ENCODE measurements around the gene ART5. TPM values are rescaled to one million over a fixed set of nuclear protein-coding genes. Genes with fewer than 3 reads are reported as not detected.

Gene ART5
- total RNA-seq, 1 experiment from 2014 or later: 7.9 TPM

GRCh38 chr11:3611976-3612678, 29.7 kb downstream of the ART5 start:
- no peak overlapping the region for H3K4me2 ChIP-seq (ENCODE audit: insufficient read depth, insufficient read length, low read length)
- H3K23ac ChIP-seq (ENCODE audit: insufficient read length, low read depth, low read length): no peak overlapping the region
- H3K4me3 Mint-ChIP-seq: no peak overlapping the region
- no peaks in the 10 kb centered on the region for H3K27me3 Mint-ChIP-seq (ENCODE audit: low read depth)
- H3K79me2 ChIP-seq (ENCODE audit: insufficient read depth, low read length): no peaks in the 10 kb centered on the region
- no peak overlapping the region for H3K18ac ChIP-seq (ENCODE audit: insufficient read length, low read depth, low read length)
- H3K79me1 ChIP-seq (ENCODE audit: insufficient read depth, low read depth, low read length, poor library complexity, severe bottlenecking): no peaks in the 10 kb centered on the region
- no peak overlapping the region for H2AK5ac ChIP-seq (ENCODE audit: insufficient read length, low read length)
- no peak overlapping the region for H2BK12ac ChIP-seq (ENCODE audit: insufficient read length, low read depth, low read length)
- H4K20me1 ChIP-seq (ENCODE audit: control insufficient read depth, insufficient read depth, insufficient read length): no peaks in the 10 kb centered on the region
- no peaks in the 10 kb centered on the region for H3K36me3 Mint-ChIP-seq (ENCODE audit: insufficient read depth in 1 of 3, low read depth in 3 of 3)
- no peak overlapping the region for H3K14ac ChIP-seq (ENCODE audit: insufficient read depth, low read length)
- H2BK5ac ChIP-seq (ENCODE audit: insufficient read length, low read length): no peak overlapping the region
- H3K4me1 ChIP-seq (ENCODE audit: insufficient read depth, low read length): no peaks in the 10 kb centered on the region
- H3K56ac ChIP-seq (ENCODE audit: insufficient read length, low read depth, low read length): no peak overlapping the region
- no peaks in the 10 kb centered on the region for H3K27me3 ChIP-seq (ENCODE audit: insufficient read depth, low read length)
- H4K91ac ChIP-seq (ENCODE audit: insufficient read length, low read depth, low read length): no peak overlapping the region
- TF ChIP-seq, protein P1, sequence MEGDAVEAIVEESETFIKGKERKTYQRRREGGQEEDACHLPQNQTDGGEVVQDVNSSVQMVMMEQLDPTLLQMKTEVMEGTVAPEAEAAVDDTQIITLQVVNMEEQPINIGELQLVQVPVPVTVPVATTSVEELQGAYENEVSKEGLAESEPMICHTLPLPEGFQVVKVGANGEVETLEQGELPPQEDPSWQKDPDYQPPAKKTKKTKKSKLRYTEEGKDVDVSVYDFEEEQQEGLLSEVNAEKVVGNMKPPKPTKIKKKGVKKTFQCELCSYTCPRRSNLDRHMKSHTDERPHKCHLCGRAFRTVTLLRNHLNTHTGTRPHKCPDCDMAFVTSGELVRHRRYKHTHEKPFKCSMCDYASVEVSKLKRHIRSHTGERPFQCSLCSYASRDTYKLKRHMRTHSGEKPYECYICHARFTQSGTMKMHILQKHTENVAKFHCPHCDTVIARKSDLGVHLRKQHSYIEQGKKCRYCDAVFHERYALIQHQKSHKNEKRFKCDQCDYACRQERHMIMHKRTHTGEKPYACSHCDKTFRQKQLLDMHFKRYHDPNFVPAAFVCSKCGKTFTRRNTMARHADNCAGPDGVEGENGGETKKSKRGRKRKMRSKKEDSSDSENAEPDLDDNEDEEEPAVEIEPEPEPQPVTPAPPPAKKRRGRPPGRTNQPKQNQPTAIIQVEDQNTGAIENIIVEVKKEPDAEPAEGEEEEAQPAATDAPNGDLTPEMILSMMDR (conservative IDR thresholded peaks at IDR 0.05): no peak
- H3T11ph ChIP-seq (ENCODE audit: low read length): no peak overlapping the region
- H2BK20ac ChIP-seq (ENCODE audit: low read depth, low read length, poor library complexity, severe bottlenecking): no peak overlapping the region
- H3K4ac ChIP-seq (ENCODE audit: low read depth, low read length): no peak overlapping the region
- H3K27ac Mint-ChIP-seq: no peak overlapping the region
- H4K8ac ChIP-seq (replicated peaks; ENCODE audit: insufficient read length, low read depth, low read length): no peak overlapping the region
- H2BK15ac ChIP-seq (ENCODE audit: low read depth, low read length): no peak overlapping the region
- no peak overlapping the region for H2BK120ac ChIP-seq (ENCODE audit: low read depth, low read length, poor library complexity, severe bottlenecking)
- H3K23me2 ChIP-seq (ENCODE audit: insufficient read length, low read depth, low read length, poor library complexity, severe bottlenecking): no peaks in the 10 kb centered on the region
- no peak for DNase-seq
- no peaks in the 10 kb centered on the region for H3K9me3 Mint-ChIP-seq
- H3K4me1 Mint-ChIP-seq: peaks cover 6% of the 10 kb centered on the region in 2 experiments
- H4K5ac ChIP-seq (ENCODE audit: insufficient read length, low read depth, low read length): no peak overlapping the region
- H2AFZ ChIP-seq (ENCODE audit: low read length): no peak overlapping the region
- H3K27ac ChIP-seq (ENCODE audit: insufficient read length, low read depth, low read length): no peak overlapping the region
- WGBS (ENCODE audit: extremely low coverage, insufficient read length, low lambda C conversion rate): no CpG with 5 or more reads among the region's 3 CpGs
- H3K9ac ChIP-seq (ENCODE audit: extremely low read depth, insufficient read length, low read length): no peak overlapping the region
- no peaks in the 10 kb centered on the region for H3K9me3 ChIP-seq (ENCODE audit: control insufficient read depth, low read depth, low read length)

All from H9 (cell line).